GM23338 (cell line): ENCODE results near the gene SLC38A8. TPM values are rescaled to one million over a fixed set of nuclear protein-coding genes. Genes with fewer than 3 reads are reported as not detected.

ENCODE experiments used
- ATAC-seq: fragments of 200-7000 bp; cut with Tn5 transposase; 3 replicates; pipeline ENCODE4 v1.9.1; 2020
- DNase-seq: peaks from one replicate; pipeline ENCODE4 v3.0.0-alpha.2; 2015; ENCODE audit warnings: low spot score
- H2AFZ ChIP-seq: fragments of 200-600 bp; sonication (generic); 2 replicates; pipeline ENCODE4 v1.8.0; 2016; ENCODE audit warnings: antibody characterized with exemption, mild to moderate bottlenecking, moderate library complexity
- H3F3A ChIP-seq: fragments of 200-600 bp; sonication (generic); replicated peaks from 2 replicates; pipeline ENCODE4 v1.8.0; 2017; ENCODE audit warnings: antibody characterized with exemption, mixed run types, low read depth
- H3K27ac ChIP-seq: fragments of 200-600 bp; sonication (generic); 2 replicates; pipeline ENCODE4 v1.6.1; 2016; ENCODE audit warnings: low read depth
- H3K27me3 ChIP-seq: fragments of 200-600 bp; sonication (generic); 2 replicates; pipeline ENCODE4 v1.8.0; 2016; ENCODE audit warnings: mild to moderate bottlenecking, mixed run types, moderate library complexity; ENCODE audit not compliant: insufficient read depth
- H3K36me3 ChIP-seq: fragments of 200-600 bp; sonication (generic); 2 replicates; pipeline ENCODE4 v1.8.0; 2016; ENCODE audit warnings: mild to moderate bottlenecking; ENCODE audit not compliant: insufficient read depth
- H3K4me1 ChIP-seq: fragments of 200-600 bp; sonication (generic); 2 replicates; pipeline ENCODE4 v1.8.0; 2016; ENCODE audit warnings: mild to moderate bottlenecking, moderate library complexity; ENCODE audit not compliant: insufficient read depth
- H3K4me2 ChIP-seq: fragments of 200-600 bp; sonication (generic); 2 replicates; pipeline ENCODE4 v1.7.1; 2017; ENCODE audit warnings: mixed run types
- H3K4me3 ChIP-seq: fragments of 200-600 bp; sonication (generic); 2 replicates; pipeline ENCODE4 v1.6.1; 2016; ENCODE audit warnings: mixed run types
- H3K79me2 ChIP-seq: fragments of 200-600 bp; sonication (generic); replicated peaks from 2 replicates; pipeline ENCODE4 v1.8.0; 2017; ENCODE audit warnings: mild to moderate bottlenecking; ENCODE audit not compliant: insufficient read depth
- H3K9me2 ChIP-seq: fragments of 200-600 bp; sonication (generic); 2 replicates; pipeline ENCODE4 v1.8.0; 2017; ENCODE audit not compliant: insufficient read depth
- H4K20me1 ChIP-seq: fragments of 200-600 bp; sonication (generic); replicated peaks from 2 replicates; pipeline ENCODE4 v1.8.0; 2017; ENCODE audit warnings: mild to moderate bottlenecking; ENCODE audit not compliant: insufficient read depth
- H3K27ac Mint-ChIP-seq: 2 replicates; pipeline ENCODE4 v1.8.0; 2020; ENCODE audit warnings: inconsistent platforms, mild to moderate bottlenecking, moderate library complexity, mixed read lengths
- H3K27me3 Mint-ChIP-seq: 3 replicates; pipeline ENCODE4 v1.8.0; 2022; ENCODE audit warnings: low read depth, mild to moderate bottlenecking, moderate library complexity, mixed read lengths, inconsistent platforms; ENCODE audit not compliant: insufficient read depth, poor library complexity
- H3K36me3 Mint-ChIP-seq: 3 replicates; pipeline ENCODE4 v1.8.0; 2021; ENCODE audit warnings: low read depth, mild to moderate bottlenecking, inconsistent platforms, moderate library complexity, mixed read lengths
- H3K4me1 Mint-ChIP-seq: 3 replicates; pipeline ENCODE4 v1.8.0; 2020; ENCODE audit warnings: mild to moderate bottlenecking, inconsistent platforms, mixed read lengths
- H3K4me3 Mint-ChIP-seq: 3 replicates; pipeline ENCODE4 v1.8.0; 2021; ENCODE audit warnings: moderate library complexity, mild to moderate bottlenecking, inconsistent platforms, mixed read lengths
- H3K9me3 Mint-ChIP-seq: 3 replicates; pipeline ENCODE4 v1.8.0; 2020; ENCODE audit warnings: moderate library complexity, mild to moderate bottlenecking, inconsistent platforms, mixed read lengths
- CREB1 ChIP-seq: fragments of 250-450 bp; sonication (Bioruptor Pico); IDR thresholded peaks from 2 replicates; pipeline ENCODE4 v1.5.0; 2020; ENCODE audit warnings: low read depth, mild to moderate bottlenecking, moderate library complexity
- ETS1 ChIP-seq: IDR thresholded peaks from 2 replicates; pipeline ENCODE4 v1.6.1; 2016; ENCODE audit warnings: antibody characterized with exemption
- EZH2 ChIP-seq: fragments of 200-600 bp; sonication (generic); IDR thresholded peaks from one replicate; pipeline ENCODE4 v1.8.0; 2017; ENCODE audit warnings: antibody characterized with exemption, mild to moderate bottlenecking, low read depth; ENCODE audit not compliant: unreplicated experiment
- EZH2phosphoT487 ChIP-seq: fragments of 200-600 bp; sonication (generic); IDR thresholded peaks from one replicate; pipeline ENCODE4 v1.8.1; 2018; ENCODE audit warnings: antibody characterized with exemption; ENCODE audit not compliant: unreplicated experiment
- JUNB ChIP-seq: IDR thresholded peaks from one replicate; pipeline ENCODE4 v1.6.1; 2016; ENCODE audit warnings: antibody characterized with exemption; ENCODE audit not compliant: unreplicated experiment
- NANOG ChIP-seq: IDR thresholded peaks from 2 replicates; pipeline ENCODE4 v1.6.1; 2016; ENCODE audit warnings: antibody characterized with exemption, borderline replicate concordance
- POLR2AphosphoS5 ChIP-seq: IDR thresholded peaks from 2 replicates; pipeline ENCODE4 v1.6.1; 2016; ENCODE audit warnings: antibody characterized with exemption, low read depth
- REST ChIP-seq: IDR thresholded peaks from one replicate; pipeline ENCODE4 v1.6.1; 2018; ENCODE audit warnings: antibody characterized with exemption; ENCODE audit not compliant: unreplicated experiment
- STAT1 ChIP-seq: IDR thresholded peaks from one replicate; pipeline ENCODE4 v1.6.1; 2016; ENCODE audit warnings: antibody characterized with exemption; ENCODE audit not compliant: unreplicated experiment
- ZNF114 ChIP-seq: fragments of 250-450 bp; sonication (Bioruptor Pico); IDR thresholded peaks from 2 replicates; pipeline ENCODE4 v1.5.0; 2020; ENCODE audit warnings: mild to moderate bottlenecking, moderate library complexity
- ZNF331 ChIP-seq: fragments of 250-450 bp; sonication (Bioruptor Pico); IDR thresholded peaks from 2 replicates; pipeline ENCODE4 v1.5.0; 2020; ENCODE audit warnings: low read depth, mild to moderate bottlenecking, moderate library complexity
- ZNF462 ChIP-seq: fragments of 250-450 bp; sonication (Bioruptor Pico); IDR thresholded peaks from 2 replicates; pipeline ENCODE4 v1.5.0; 2020; ENCODE audit warnings: mild to moderate bottlenecking, moderate library complexity
- polyA plus RNA-seq: library from polyadenylated mRNA; unstranded; fragments of >200 nt; fragmentation: Nextera tagmentation; extraction: Ambion mirVana; gene quantifications from 2 replicates; pipeline ENCODE4 v1.2.1, GENCODE V29; 2016
- total RNA-seq: library from RNA; depleted of rRNA; stranded (reverse); fragments of >200 nt; shearing (Covaris generic); gene quantifications from 2 replicates; pipeline ENCODE4 v1.2.3, GENCODE V29; 2014
- TF ChIP-seq, protein P1 (sequence below), 2 experiments: fragments of 200-600 bp in 1 of 2; sonication (generic) in 1 of 2; conservative IDR thresholded peaks; 2 replicates each; pipeline versions ENCODE4 v1.5.1 to v1.6.1; 2016 to 2017; ENCODE audit warnings: antibody characterized with exemption in 2 of 2, low read depth in 2 of 2, mild to moderate bottlenecking in 2 of 2, moderate library complexity in 1 of 2

Gene SLC38A8
- total and polyA plus RNA-seq, 2 experiments from 2014 or later: not detected

- ATAC-seq (no peak), DNase-seq (no peak)
- no peak overlapping the region for H3K4me3 ChIP-seq
- H3K9me2 ChIP-seq: no peaks in the 10 kb centered on the region
- H4K20me1 ChIP-seq: no peaks in the 10 kb centered on the region
- Mint-ChIP-seq H3K9me3 (no peaks in the 10 kb centered on the region; the same call in 2 of the 3 replicates), H3K36me3 (peaks cover 60% of the 10 kb centered on the region), H3K4me1 (no peaks in the 10 kb centered on the region), H3K27ac (no peak overlapping the region), H3K27me3 (peaks cover 12% of the 10 kb centered on the region), H3K4me3 (no peak overlapping the region)
- no peaks in the 10 kb centered on the region for H3K4me1 ChIP-seq
- H3F3A ChIP-seq: no peaks in the 10 kb centered on the region
- no peak overlapping the region for H3K27ac ChIP-seq
- H3K79me2 ChIP-seq: no peaks in the 10 kb centered on the region
- no peak overlapping the region for H2AFZ ChIP-seq
- H3K36me3 ChIP-seq: no peaks in the 10 kb centered on the region
- no peaks in the 10 kb centered on the region for H3K27me3 ChIP-seq
- no peak overlapping the region for H3K4me2 ChIP-seq
- TF ChIP-seq NANOG (no peak), EZH2phosphoT487 (no peak), EZH2 (no peak), CREB1 (CRISPR knock-in tag) (no peak), REST (no peak), ETS1 (no peak), JUNB (no peak), ZNF462 (no peak), POLR2AphosphoS5 (no peak), ZNF331 (CRISPR knock-in tag) (no peak), STAT1 (no peak), ZNF114 (CRISPR knock-in tag) (no peak)
- TF ChIP-seq, protein P1, sequence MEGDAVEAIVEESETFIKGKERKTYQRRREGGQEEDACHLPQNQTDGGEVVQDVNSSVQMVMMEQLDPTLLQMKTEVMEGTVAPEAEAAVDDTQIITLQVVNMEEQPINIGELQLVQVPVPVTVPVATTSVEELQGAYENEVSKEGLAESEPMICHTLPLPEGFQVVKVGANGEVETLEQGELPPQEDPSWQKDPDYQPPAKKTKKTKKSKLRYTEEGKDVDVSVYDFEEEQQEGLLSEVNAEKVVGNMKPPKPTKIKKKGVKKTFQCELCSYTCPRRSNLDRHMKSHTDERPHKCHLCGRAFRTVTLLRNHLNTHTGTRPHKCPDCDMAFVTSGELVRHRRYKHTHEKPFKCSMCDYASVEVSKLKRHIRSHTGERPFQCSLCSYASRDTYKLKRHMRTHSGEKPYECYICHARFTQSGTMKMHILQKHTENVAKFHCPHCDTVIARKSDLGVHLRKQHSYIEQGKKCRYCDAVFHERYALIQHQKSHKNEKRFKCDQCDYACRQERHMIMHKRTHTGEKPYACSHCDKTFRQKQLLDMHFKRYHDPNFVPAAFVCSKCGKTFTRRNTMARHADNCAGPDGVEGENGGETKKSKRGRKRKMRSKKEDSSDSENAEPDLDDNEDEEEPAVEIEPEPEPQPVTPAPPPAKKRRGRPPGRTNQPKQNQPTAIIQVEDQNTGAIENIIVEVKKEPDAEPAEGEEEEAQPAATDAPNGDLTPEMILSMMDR (conservative IDR thresholded peaks at IDR 0.05; ENCODE audit: low read depth in 2 of 2): no peak
Observed at GRCh38 chr16:84054271-84054670, 11.7 kb upstream of the SLC38A8 start.
